ENCODE results near the gene RFC4.

DNA sequence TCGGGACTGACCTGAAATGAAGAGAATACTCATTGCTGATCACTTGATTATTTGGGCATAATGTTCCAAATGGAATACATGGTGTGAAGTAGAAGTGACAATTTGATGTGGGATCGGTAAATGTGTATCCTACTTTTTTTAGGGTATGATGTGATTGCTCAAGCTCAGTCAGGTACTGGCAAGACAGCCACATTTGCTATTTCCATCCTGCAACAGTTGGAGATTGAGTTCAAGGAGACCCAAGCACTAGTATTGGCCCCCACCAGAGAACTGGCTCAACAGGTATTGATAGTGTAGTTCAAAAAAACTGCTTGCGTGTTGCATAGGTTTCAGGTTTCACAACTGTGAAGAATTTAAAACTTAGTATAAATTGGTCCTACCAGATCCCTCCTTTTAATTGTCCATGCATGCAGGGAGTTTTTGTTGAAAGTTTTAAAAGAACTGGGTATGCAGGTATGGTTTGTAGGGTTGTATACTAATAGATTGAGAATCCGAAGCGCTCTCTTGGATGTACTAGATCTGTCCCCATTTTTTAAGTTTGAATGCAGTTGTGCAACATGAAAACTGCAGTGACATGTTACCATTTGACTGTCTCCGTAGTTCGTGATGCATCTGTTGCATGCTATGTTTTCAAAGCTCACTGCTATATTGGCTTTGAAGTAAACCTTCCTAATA lies 21.3 kb downstream of the RFC4 start:
- TF ChIP-seq, protein P1, sequence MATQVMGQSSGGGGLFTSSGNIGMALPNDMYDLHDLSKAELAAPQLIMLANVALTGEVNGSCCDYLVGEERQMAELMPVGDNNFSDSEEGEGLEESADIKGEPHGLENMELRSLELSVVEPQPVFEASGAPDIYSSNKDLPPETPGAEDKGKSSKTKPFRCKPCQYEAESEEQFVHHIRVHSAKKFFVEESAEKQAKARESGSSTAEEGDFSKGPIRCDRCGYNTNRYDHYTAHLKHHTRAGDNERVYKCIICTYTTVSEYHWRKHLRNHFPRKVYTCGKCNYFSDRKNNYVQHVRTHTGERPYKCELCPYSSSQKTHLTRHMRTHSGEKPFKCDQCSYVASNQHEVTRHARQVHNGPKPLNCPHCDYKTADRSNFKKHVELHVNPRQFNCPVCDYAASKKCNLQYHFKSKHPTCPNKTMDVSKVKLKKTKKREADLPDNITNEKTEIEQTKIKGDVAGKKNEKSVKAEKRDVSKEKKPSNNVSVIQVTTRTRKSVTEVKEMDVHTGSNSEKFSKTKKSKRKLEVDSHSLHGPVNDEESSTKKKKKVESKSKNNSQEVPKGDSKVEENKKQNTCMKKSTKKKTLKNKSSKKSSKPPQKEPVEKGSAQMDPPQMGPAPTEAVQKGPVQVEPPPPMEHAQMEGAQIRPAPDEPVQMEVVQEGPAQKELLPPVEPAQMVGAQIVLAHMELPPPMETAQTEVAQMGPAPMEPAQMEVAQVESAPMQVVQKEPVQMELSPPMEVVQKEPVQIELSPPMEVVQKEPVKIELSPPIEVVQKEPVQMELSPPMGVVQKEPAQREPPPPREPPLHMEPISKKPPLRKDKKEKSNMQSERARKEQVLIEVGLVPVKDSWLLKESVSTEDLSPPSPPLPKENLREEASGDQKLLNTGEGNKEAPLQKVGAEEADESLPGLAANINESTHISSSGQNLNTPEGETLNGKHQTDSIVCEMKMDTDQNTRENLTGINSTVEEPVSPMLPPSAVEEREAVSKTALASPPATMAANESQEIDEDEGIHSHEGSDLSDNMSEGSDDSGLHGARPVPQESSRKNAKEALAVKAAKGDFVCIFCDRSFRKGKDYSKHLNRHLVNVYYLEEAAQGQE (IDR thresholded peaks at IDR 0.05; ENCODE audit: insufficient read depth in 1 of 2, low read depth in 2 of 2, low read length in 1 of 2): no peak
- TF ChIP-seq, protein P2, sequence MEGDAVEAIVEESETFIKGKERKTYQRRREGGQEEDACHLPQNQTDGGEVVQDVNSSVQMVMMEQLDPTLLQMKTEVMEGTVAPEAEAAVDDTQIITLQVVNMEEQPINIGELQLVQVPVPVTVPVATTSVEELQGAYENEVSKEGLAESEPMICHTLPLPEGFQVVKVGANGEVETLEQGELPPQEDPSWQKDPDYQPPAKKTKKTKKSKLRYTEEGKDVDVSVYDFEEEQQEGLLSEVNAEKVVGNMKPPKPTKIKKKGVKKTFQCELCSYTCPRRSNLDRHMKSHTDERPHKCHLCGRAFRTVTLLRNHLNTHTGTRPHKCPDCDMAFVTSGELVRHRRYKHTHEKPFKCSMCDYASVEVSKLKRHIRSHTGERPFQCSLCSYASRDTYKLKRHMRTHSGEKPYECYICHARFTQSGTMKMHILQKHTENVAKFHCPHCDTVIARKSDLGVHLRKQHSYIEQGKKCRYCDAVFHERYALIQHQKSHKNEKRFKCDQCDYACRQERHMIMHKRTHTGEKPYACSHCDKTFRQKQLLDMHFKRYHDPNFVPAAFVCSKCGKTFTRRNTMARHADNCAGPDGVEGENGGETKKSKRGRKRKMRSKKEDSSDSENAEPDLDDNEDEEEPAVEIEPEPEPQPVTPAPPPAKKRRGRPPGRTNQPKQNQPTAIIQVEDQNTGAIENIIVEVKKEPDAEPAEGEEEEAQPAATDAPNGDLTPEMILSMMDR (IDR thresholded peaks at IDR 0.05): no peak
- no peak; the same call in none of the 2 replicates for TF ChIP-seq POLR2AphosphoS5 (IDR thresholded peaks at IDR 0.05; ENCODE audit: low read depth, low read length)

All from Panc1 (cell line).